NCI-H2196 treated with DMSO at 0.1 percent for 48 hours (cell line): ENCODE data around the gene CASQ1.

Experiments used
- DNase-seq: peaks from one replicate; lab custom pipeline; 2025; ENCODE audit not compliant: unreplicated experiment; lab: John Stamatoyannopoulos, UW

CASQ1 gene

DNA sequence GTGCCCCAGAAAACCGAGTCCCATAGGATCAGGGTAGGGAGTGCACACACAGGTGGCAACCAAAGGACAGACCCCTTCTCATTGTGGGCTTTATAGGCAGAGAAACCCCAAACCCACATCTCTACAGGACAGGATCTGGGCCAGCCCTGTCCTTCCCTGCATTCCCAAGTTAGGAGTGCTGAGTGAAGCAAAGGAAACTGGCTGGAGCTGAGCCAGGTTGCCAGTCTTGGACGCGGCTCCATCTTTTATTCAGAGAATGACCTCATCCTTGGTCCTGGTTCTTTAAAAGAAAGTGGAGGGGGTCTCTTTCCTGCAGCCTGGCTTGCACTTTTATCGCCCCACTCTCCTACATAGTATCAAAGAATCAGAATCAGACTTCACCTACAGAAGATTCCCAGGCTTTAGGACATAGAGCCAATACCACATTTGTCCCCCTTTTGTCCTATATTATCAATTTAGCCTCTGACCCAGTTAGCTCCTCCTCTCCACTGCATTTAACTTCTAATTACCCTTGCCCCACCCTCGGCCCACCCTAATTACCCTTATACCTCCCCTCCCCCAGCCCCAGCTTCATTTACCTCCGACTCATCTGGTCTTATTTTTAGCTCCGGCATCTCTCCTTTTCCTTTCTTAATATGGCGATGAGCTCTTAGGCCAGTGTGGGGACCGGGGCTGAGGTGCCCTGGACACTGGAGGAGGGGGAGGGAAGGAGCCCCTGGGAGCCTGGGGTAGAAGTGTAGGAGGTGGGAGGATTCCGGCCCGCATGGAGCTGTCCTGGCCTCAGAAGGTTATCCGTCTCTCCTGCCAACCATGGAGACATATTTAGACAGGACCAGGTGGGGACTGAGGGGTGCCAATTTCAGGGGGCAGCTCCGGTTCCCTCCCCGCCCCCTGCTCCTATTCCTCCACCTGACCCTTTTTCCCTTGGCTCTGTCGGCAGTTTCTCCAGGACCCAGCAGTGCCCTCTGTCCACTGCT is at the start of gene CASQ1:
Gene CASQ1 (plus strand): TSS at position 927 of the 977 bp plus-strand sequence. CDS start 177 bp downstream, outside the sequence.
- no peak for DNase-seq

GRCh38 chr1:160143695-160144094 is 46.7 kb upstream of the CASQ1 start:
- DNase-seq: no peak

DNA sequence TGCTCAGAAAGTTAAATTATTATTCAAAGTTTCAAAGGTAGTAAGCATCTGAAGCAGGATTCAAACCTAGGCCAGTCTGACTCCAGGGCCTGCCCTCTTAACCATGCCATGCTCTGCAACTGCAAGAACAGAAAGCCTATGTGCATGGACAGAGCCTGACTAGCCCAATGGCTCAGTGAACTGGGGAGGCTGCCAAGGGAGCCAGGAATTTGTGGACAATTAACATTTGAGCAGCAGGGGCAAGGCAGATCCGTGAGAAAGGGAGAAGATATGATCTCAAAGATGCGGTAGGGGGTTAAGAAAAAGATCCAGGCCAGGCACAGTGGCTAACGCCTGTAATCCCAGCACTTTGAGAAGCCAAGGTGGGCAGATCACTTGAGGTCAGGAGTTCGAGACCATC is 45.5 kb upstream of the CASQ1 start:
- DNase-seq: no peak

DNA sequence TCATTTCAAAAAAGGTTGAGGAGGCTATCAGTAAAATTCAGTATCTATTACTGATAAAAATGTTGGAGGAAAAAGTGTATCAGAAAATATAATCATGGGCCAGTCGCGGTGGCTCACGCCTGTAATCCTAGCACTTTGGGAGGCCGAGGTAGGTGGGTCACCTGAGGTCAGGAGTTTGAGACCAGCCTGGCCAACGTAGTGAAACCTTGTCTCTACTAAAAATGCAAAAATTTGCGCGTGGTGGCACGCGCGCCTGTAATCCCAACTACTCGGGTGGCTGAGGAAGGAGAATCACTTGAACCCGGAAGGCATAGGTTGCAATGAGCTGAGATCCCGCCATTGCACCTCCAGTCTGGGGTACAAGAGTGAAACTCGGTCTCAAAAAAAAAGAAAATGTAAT is 44.3 kb upstream of the CASQ1 start:
- no peak for DNase-seq

DNA sequence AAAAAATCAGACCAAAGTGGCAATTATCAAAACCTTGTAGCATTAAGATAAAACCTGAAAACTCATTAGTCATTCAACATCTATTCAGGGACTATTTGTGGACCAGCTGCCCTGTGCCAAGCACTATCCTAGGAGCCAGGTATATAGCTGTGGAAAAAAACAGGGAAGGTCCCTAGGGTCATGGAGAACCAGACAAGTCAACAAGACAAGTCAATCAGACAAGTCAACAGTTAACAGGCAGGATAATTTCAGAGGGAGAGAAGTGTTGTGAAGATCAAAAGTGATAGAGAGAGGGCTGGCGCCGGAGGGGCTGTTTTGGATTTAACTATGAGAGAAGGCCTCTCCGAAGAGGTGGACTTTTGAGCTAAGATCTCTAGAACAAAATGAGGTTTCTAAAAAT is 42.3 kb upstream of the CASQ1 start:
- DNase-seq: no peak

DNA sequence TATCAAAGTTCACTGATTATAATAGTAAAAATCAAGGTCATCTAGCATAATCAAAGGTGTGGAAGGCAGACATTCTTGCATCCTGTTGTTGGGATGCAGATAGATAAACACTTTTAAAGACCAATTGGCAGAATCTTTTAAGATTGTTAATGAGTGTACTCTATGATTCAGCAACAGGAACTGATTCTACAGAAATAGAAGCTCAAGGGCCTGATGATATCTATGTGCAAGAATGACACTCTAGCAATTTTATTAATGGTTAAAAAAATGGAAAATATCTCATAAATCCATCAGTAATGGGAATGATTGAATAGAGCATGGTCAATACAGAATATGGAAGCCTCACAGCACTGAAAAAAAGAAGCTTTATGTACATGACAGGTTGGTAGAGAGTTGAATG is 41.1 kb upstream of the CASQ1 start:
- DNase-seq: no peak

GRCh38 chr1:160149716-160150115 is 40.7 kb upstream of the CASQ1 start:
- DNase-seq: no peak

GRCh38 chr1:160151303-160151702 is 39.1 kb upstream of the CASQ1 start, which contains the start of gene ATP1A4:
TSS of gene ATP1A4 (plus strand) at chr1:160151603. CDS start at chr1:160152041, 438 bp downstream.
- DNase-seq: no peak

DNA sequence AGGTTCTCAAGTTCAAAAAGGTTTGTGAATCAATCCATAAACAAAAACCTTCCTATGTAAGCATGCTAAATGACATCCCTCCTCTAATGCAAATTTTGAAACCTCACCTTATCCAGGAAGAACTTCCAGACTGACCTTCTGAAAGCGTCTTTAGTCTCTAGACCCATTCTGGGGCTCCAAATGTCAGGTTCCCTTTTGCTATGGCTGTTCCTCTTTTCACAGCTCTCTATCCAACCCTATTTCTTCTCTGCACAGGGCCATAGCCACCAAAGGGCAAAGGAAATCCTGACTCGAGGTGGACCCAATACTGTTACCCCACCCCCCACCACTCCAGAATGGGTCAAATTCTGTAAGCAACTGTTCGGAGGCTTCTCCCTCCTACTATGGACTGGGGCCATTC is 35.6 kb upstream of the CASQ1 start:
- no peak for DNase-seq

- no peak for DNase-seq
Observed at GRCh38 chr1:160156361-160156760, 34.0 kb upstream of the CASQ1 start.

DNA sequence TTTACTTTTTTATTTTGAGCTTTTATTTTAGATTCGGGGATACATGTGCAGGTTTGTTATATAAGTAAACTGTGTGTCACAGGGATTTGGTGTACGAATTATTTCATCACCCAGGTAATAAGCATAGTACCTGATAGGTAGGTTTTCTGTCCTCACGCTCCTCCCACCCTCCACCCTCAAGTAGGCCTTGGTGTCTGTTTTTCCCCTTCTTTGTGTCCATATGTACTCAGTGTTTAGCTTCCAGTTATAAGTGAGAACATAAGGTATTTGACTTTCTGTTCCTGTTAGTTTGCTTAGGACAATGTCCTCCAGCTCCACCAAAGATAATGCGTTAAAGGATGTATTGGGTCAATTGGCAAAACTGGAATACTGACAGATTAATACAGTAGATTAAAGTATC is 33.2 kb upstream of the CASQ1 start:
- no peak for DNase-seq

- no peak for DNase-seq
Observed at GRCh38 chr1:160158031-160158430, 32.3 kb upstream of the CASQ1 start.

- DNase-seq: no peak
Observed at GRCh38 chr1:160158534-160158933, 31.8 kb upstream of the CASQ1 start.

DNA sequence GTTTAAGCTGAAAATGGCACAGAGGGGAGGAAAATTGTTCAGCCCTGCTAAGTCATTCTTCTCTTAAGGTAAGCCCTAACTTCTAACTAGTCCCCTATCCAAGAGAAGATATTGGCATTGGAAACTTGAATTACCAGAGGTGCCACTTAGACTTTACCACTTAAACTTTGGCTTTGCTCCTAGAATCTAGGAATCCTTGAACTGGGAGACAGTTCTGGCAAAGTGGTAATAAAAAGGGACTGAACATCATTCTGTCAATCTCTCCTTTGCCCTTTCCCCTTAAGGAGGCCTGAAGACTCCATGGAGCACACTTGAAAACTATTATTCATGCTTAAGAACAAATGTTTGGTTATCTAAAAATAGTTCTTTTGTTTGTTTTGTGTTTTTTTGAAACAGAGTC is 30.5 kb upstream of the CASQ1 start:
- no peak for DNase-seq

DNA sequence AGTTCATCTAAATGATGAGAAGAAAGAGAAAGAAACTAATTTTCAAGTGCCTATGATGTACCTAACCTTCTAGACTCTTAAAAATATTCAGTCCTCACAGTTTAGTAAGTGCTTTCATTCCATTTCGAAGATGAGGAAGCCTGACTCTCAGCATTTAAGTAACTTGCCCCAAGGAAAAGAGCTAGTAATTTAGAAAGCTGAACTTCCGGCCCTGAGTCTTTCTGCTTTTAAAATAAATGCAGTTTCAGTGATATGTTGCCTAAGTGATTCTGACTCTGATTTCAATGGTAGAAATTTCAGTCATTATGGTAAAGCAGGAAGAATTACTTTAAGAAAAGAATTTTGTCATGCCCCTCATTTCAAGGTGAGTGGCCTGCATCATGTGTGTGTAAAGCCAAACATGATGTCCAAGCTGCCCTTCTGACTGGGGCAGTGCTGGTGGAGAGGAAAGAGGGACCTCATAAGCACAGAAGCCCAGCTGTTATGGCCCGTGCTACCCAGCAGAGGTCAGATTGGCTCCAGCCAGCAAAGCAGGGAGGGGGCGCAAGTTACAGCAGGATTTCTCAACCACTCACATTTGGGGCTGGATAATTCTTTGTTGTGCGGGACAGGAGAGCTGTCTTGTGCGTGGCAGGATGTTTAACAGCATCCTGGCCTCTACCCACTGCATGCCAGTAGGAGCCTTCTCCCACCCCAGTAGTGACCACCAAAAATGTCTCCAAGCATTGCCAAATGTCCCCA is 28.2 kb upstream of the CASQ1 start:
- no peak for DNase-seq

GRCh38 chr1:160162931-160163330 is 27.4 kb upstream of the CASQ1 start:
- no peak for DNase-seq

DNA sequence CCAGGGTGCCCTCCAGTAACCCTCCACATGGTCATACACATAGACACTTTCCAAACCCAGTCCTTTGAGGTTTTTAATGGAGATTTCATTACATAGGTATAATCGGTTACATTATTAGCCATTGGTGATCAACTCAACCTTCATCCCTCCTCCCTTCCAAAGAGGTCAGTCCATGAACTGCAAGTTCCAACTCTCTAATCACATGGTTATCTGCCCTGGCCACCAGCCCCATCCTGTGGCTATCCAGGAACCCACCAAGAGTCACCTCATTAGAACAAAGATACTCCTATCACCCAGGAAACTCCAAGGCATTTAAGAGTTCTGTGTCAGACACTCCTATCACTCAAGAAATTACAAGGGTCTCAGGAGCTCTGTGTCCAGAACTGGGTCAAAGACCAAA is 26.8 kb upstream of the CASQ1 start:
- no peak for DNase-seq

DNA sequence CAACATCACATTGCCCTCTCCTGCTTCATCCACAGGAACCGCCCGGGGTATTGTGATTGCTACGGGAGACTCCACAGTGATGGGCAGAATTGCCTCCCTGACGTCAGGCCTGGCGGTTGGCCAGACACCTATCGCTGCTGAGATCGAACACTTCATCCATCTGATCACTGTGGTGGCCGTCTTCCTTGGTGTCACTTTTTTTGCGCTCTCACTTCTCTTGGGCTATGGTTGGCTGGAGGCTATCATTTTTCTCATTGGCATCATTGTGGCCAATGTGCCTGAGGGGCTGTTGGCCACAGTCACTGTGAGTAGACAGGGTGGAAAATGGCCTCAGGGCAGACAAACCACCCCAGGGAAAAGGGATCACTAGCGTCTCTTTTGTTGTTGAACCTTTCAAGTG is 26.3 kb upstream of the CASQ1 start:
- DNase-seq: no peak

- DNase-seq: no peak
Observed at GRCh38 chr1:160166166-160166868, 24.1 kb upstream of the CASQ1 start.

- DNase-seq: no peak
Observed at GRCh38 chr1:160167056-160167455, 23.3 kb upstream of the CASQ1 start.

DNA sequence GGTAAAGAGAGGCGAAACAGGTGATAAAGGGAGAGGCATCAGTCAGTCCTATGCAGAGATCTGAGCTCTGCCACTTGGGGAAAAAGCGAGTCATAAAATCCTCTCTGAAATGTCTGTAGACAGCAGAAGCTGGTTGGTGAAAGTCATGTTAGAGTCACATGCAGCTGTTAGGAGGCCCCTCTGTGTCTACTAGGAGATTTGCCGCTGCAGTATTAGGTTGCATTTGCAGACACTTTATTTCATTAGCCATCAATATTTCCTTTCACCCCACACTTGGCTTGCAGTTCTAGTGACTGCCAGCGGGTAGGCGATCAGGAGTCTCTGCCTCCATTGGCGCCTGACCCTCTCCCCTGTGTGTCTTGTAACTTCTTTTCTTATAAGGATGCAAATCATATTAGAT is 22.8 kb upstream of the CASQ1 start:
- no peak for DNase-seq
